GM23338 (cell line): Measurements from ENCODE around the gene NUSAP1. TPM values are rescaled to one million over a fixed set of nuclear protein-coding genes. Genes with fewer than 3 reads are reported as not detected.

Experiments
- ATAC-seq: fragments of 200-7000 bp; cut with Tn5 transposase; 3 replicates; pipeline ENCODE4 v1.9.1; 2020
- DNase-seq: peaks from one replicate; pipeline ENCODE4 v3.0.0-alpha.2; 2015; ENCODE audit warnings: low spot score
- H2AFZ ChIP-seq: fragments of 200-600 bp; sonication (generic); 2 replicates; pipeline ENCODE4 v1.8.0; 2016; ENCODE audit warnings: antibody characterized with exemption, mild to moderate bottlenecking, moderate library complexity
- H3F3A ChIP-seq: fragments of 200-600 bp; sonication (generic); replicated peaks from 2 replicates; pipeline ENCODE4 v1.8.0; 2017; ENCODE audit warnings: antibody characterized with exemption, mixed run types, low read depth
- H3K27ac ChIP-seq: fragments of 200-600 bp; sonication (generic); 2 replicates; pipeline ENCODE4 v1.6.1; 2016; ENCODE audit warnings: low read depth
- H3K27me3 ChIP-seq: fragments of 200-600 bp; sonication (generic); 2 replicates; pipeline ENCODE4 v1.8.0; 2016; ENCODE audit warnings: mild to moderate bottlenecking, mixed run types, moderate library complexity; ENCODE audit not compliant: insufficient read depth
- H3K36me3 ChIP-seq: fragments of 200-600 bp; sonication (generic); 2 replicates; pipeline ENCODE4 v1.8.0; 2016; ENCODE audit warnings: mild to moderate bottlenecking; ENCODE audit not compliant: insufficient read depth
- H3K4me1 ChIP-seq: fragments of 200-600 bp; sonication (generic); 2 replicates; pipeline ENCODE4 v1.8.0; 2016; ENCODE audit warnings: mild to moderate bottlenecking, moderate library complexity; ENCODE audit not compliant: insufficient read depth
- H3K4me2 ChIP-seq: fragments of 200-600 bp; sonication (generic); 2 replicates; pipeline ENCODE4 v1.7.1; 2017; ENCODE audit warnings: mixed run types
- H3K4me3 ChIP-seq: fragments of 200-600 bp; sonication (generic); 2 replicates; pipeline ENCODE4 v1.6.1; 2016; ENCODE audit warnings: mixed run types
- H3K79me2 ChIP-seq: fragments of 200-600 bp; sonication (generic); replicated peaks from 2 replicates; pipeline ENCODE4 v1.8.0; 2017; ENCODE audit warnings: mild to moderate bottlenecking; ENCODE audit not compliant: insufficient read depth
- H3K9me2 ChIP-seq: fragments of 200-600 bp; sonication (generic); 2 replicates; pipeline ENCODE4 v1.8.0; 2017; ENCODE audit not compliant: insufficient read depth
- H4K20me1 ChIP-seq: fragments of 200-600 bp; sonication (generic); replicated peaks from 2 replicates; pipeline ENCODE4 v1.8.0; 2017; ENCODE audit warnings: mild to moderate bottlenecking; ENCODE audit not compliant: insufficient read depth
- H3K27ac Mint-ChIP-seq: 2 replicates; pipeline ENCODE4 v1.8.0; 2020; ENCODE audit warnings: inconsistent platforms, mild to moderate bottlenecking, moderate library complexity, mixed read lengths
- H3K27me3 Mint-ChIP-seq: 3 replicates; pipeline ENCODE4 v1.8.0; 2022; ENCODE audit warnings: low read depth, mild to moderate bottlenecking, moderate library complexity, mixed read lengths, inconsistent platforms; ENCODE audit not compliant: insufficient read depth, poor library complexity
- H3K36me3 Mint-ChIP-seq: 3 replicates; pipeline ENCODE4 v1.8.0; 2021; ENCODE audit warnings: low read depth, mild to moderate bottlenecking, inconsistent platforms, moderate library complexity, mixed read lengths
- H3K4me1 Mint-ChIP-seq: 3 replicates; pipeline ENCODE4 v1.8.0; 2020; ENCODE audit warnings: mild to moderate bottlenecking, inconsistent platforms, mixed read lengths
- H3K4me3 Mint-ChIP-seq: 3 replicates; pipeline ENCODE4 v1.8.0; 2021; ENCODE audit warnings: moderate library complexity, mild to moderate bottlenecking, inconsistent platforms, mixed read lengths
- H3K9me3 Mint-ChIP-seq: 3 replicates; pipeline ENCODE4 v1.8.0; 2020; ENCODE audit warnings: moderate library complexity, mild to moderate bottlenecking, inconsistent platforms, mixed read lengths
- CREB1 ChIP-seq: fragments of 250-450 bp; sonication (Bioruptor Pico); IDR thresholded peaks from 2 replicates; pipeline ENCODE4 v1.5.0; 2020; ENCODE audit warnings: low read depth, mild to moderate bottlenecking, moderate library complexity
- CTCF ChIP-seq, 2 experiments: fragments of 200-600 bp in 1 of 2; sonication (generic) in 1 of 2; conservative IDR thresholded peaks; 2 replicates each; pipeline versions ENCODE4 v1.5.1 to v1.6.1; 2016 to 2017; ENCODE audit warnings: antibody characterized with exemption in 2 of 2, low read depth in 2 of 2, mild to moderate bottlenecking in 2 of 2, moderate library complexity in 1 of 2
- JUNB ChIP-seq: IDR thresholded peaks from one replicate; pipeline ENCODE4 v1.6.1; 2016; ENCODE audit warnings: antibody characterized with exemption; ENCODE audit not compliant: unreplicated experiment
- POLR2AphosphoS5 ChIP-seq: IDR thresholded peaks from 2 replicates; pipeline ENCODE4 v1.6.1; 2016; ENCODE audit warnings: antibody characterized with exemption, low read depth
- ZNF114 ChIP-seq: fragments of 250-450 bp; sonication (Bioruptor Pico); IDR thresholded peaks from 2 replicates; pipeline ENCODE4 v1.5.0; 2020; ENCODE audit warnings: mild to moderate bottlenecking, moderate library complexity
- ZNF331 ChIP-seq: fragments of 250-450 bp; sonication (Bioruptor Pico); IDR thresholded peaks from 2 replicates; pipeline ENCODE4 v1.5.0; 2020; ENCODE audit warnings: low read depth, mild to moderate bottlenecking, moderate library complexity
- polyA plus RNA-seq: library from polyadenylated mRNA; unstranded; fragments of >200 nt; fragmentation: Nextera tagmentation; extraction: Ambion mirVana; gene quantifications from 2 replicates; pipeline ENCODE4 v1.2.1, GENCODE V29; 2016
- total RNA-seq: library from RNA; depleted of rRNA; stranded (reverse); fragments of >200 nt; shearing (Covaris generic); gene quantifications from 2 replicates; pipeline ENCODE4 v1.2.3, GENCODE V29; 2014
- TF ChIP-seq, protein P1 (sequence below): IDR thresholded peaks from 2 replicates; pipeline ENCODE4 v1.6.1; 2016; ENCODE audit warnings: antibody characterized with exemption

NUSAP1 gene
- total and polyA plus RNA-seq, 2 experiments from 2014 or later = 126 to 272 TPM

DNA sequence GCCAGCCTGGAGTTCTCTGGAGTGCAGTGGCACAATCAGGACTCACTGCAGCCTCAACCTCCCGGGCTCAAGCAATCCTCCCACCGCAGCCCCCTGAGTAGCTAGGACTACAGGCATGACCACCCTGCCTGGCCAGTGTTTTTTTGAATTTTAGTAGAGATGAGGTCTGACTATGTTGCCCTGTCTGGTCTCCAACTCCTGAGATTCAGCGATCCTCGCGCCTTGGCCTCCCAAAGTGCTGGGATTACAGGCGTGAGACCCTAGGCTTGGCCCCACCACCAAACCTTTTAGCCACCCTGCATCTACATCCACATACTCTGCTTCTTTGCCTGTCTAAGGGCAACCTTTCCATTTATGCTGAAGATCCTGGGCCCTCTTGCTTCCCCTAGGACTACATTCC is 4.4 kb downstream of the NUSAP1 start (continued):
- no peak for TF ChIP-seq CTCF (conservative IDR thresholded peaks at IDR 0.05; ENCODE audit: low read depth in 2 of 2)
- no peak for TF ChIP-seq POLR2AphosphoS5
- no peak for TF ChIP-seq JUNB
- no peak for TF ChIP-seq ZNF331 (CRISPR knock-in tag)
- TF ChIP-seq, protein P1, sequence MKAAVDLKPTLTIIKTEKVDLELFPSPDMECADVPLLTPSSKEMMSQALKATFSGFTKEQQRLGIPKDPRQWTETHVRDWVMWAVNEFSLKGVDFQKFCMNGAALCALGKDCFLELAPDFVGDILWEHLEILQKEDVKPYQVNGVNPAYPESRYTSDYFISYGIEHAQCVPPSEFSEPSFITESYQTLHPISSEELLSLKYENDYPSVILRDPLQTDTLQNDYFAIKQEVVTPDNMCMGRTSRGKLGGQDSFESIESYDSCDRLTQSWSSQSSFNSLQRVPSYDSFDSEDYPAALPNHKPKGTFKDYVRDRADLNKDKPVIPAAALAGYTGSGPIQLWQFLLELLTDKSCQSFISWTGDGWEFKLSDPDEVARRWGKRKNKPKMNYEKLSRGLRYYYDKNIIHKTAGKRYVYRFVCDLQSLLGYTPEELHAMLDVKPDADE = no peak
- TF ChIP-seq CREB1 (CRISPR knock-in tag) = no peak
- TF ChIP-seq ZNF114 (CRISPR knock-in tag) = no peak

DNA sequence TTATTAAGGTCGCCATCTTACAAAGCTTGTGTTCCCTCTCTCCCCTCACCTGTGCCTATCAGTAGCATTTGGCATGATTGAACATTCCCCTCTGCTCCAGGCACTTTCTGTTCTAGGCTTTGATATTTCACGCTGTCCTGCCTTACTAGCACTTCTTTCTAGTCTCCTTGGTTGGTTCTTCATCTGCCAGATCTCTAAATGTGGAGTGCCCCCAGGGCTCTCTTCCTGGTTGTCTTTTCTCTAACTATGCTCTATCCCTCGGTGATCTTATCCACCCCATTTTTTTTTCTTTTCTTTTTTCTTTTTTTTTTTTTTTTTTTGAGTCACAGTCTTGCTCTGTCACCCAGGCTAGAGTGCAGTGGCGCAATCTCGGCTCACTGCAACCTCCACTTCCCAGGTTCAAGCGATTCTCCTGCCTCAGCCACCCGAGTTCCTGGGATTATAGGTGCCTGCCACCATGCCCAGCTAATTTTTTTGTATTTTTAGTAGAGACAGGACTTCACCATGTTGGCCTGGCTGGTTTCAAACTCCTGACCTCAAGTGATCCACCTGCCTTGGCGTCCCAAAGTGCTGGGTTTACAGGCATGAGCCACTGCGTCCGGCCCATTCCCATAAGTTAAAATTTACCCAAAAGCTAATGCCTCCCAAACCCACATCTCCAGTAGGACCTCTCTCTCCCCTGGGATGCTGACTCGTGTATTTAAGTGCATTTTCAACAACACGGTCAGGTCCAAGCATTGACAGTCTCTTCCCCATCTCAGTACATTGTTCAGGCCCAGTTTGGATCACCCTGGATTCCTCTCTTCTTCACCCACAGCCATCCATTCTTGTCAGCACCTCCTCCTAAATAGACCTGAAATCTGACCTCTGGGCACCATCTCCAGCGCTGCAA is 5.2 kb downstream of the NUSAP1 start:
- H3K27ac ChIP-seq = no peak overlapping the region

More for the DNA sequence above, 5.2 kb downstream of the NUSAP1 start:
- no peaks in the 10 kb centered on the region for H3K9me2 ChIP-seq
- Mint-ChIP-seq H3K4me1 (peaks cover 6% of the 10 kb centered on the region; the same call in 2 of the 3 replicates), H3K27ac (0 out of 2 replicates have a peak overlapping the region, but pooled peaks have one; percentile 13), H3K9me3 (no peaks in the 10 kb centered on the region), H3K36me3 (peaks cover 46% of the 10 kb centered on the region), H3K27me3 (peaks cover 5% of the 10 kb centered on the region), H3K4me3 (no peak overlapping the region)
- peaks cover 22% of the 10 kb centered on the region for H4K20me1 ChIP-seq
- peaks cover 11% of the 10 kb centered on the region; the same call in 1 of the 2 replicates for H3K4me1 ChIP-seq
- H3F3A ChIP-seq = no peaks in the 10 kb centered on the region
- ATAC-seq = no peak
- no peak for TF ChIP-seq CTCF (conservative IDR thresholded peaks at IDR 0.05; ENCODE audit: low read depth in 2 of 2)
- H3K4me3 ChIP-seq = no peak overlapping the region
- H3K36me3 ChIP-seq = peaks cover 34% of the 10 kb centered on the region
- H3K4me2 ChIP-seq = no peak overlapping the region
- DNase-seq = no peak
- peaks cover 87% of the 10 kb centered on the region for H3K79me2 ChIP-seq
- H3K27me3 ChIP-seq = no peaks in the 10 kb centered on the region
- no peak overlapping the region for H2AFZ ChIP-seq
